A673 (cell line): ENCODE measurements around the gene PTGES3. TPM values are rescaled to one million over a fixed set of nuclear protein-coding genes. Genes with fewer than 3 reads are reported as not detected.

ENCODE experiments used
- BruUV-seq: library from RNA; stranded (reverse); fragments of 400-500 nt; replicated peaks from 2 replicates; lab custom pipeline; 2021; lab: Mats Ljungman, UMichigan
- CTCF ChIA-PET: fragments of 300-600 bp; sonication (Branson Sonifier 250); formaldehyde crosslinking; loops from one replicate; lab custom pipeline; 2022; ENCODE audit warnings: antibody characterized with exemption; lab: Charles Lee
- POLR2A ChIA-PET: fragments of 300-600 bp; sonication (Branson Sonifier 250); formaldehyde crosslinking; loops from one replicate; lab custom pipeline; 2022; ENCODE audit warnings: antibody characterized with exemption; ENCODE audit not compliant: low non-redundant PET; lab: Charles Lee
- DNase-seq: peaks from one replicate; pipeline ENCODE4 v3.0.0-alpha.2; 2015; ENCODE audit warnings: low spot score
- H3K27ac ChIP-seq: fragments of 200-600 bp; sonication (generic); 2 replicates; pipeline ENCODE4 v1.5.1; 2016; ENCODE audit warnings: mixed run types, low read depth, mild to moderate bottlenecking, mixed read lengths, antibody characterized with exemption, low read length; ENCODE audit not compliant: poor library complexity, severe bottlenecking
- H3K27me3 ChIP-seq: fragments of 200-600 bp; sonication (generic); replicated peaks from 2 replicates; pipeline ENCODE4 v1.6.1; 2017; ENCODE audit warnings: mixed run types, low read depth, mild to moderate bottlenecking, mixed read lengths, antibody characterized with exemption, low read length; ENCODE audit not compliant: insufficient read depth, poor library complexity
- H3K36me3 ChIP-seq: fragments of 200-600 bp; sonication (generic); 2 replicates; pipeline ENCODE4 v1.6.1; 2016; ENCODE audit warnings: mixed run types, mild to moderate bottlenecking, mixed read lengths, antibody characterized with exemption, low read length; ENCODE audit not compliant: insufficient read depth, poor library complexity, severe bottlenecking
- H3K4me1 ChIP-seq: fragments of 200-600 bp; sonication (generic); 2 replicates; pipeline ENCODE4 v1.6.1; 2017; ENCODE audit warnings: mixed run types, mild to moderate bottlenecking, mixed read lengths, antibody characterized with exemption, low read length; ENCODE audit not compliant: insufficient read depth, poor library complexity, severe bottlenecking
- H3K4me3 ChIP-seq: fragments of 200-600 bp; sonication (generic); 2 replicates; pipeline ENCODE4 v1.5.1; 2016; ENCODE audit warnings: low read depth, mixed run types, mild to moderate bottlenecking, mixed read lengths, low read length; ENCODE audit not compliant: poor library complexity, severe bottlenecking
- H3K9me3 ChIP-seq: fragments of 200-600 bp; sonication (generic); 2 replicates; pipeline ENCODE4 v1.6.1; 2016; ENCODE audit warnings: mixed run types, low read depth, mild to moderate bottlenecking, mixed read lengths, antibody characterized with exemption, low read length; ENCODE audit not compliant: poor library complexity, severe bottlenecking
- CTCF ChIP-seq: fragments of 300-800, 200-600 bp; sonication (generic); conservative IDR thresholded peaks from 2 replicates; pipeline ENCODE4 v1.5.1; 2017; ENCODE audit warnings: low read depth, mild to moderate bottlenecking, antibody characterized with exemption, low read length, moderate library complexity, mixed read lengths
- EZH2 ChIP-seq: fragments of 200-600 bp; sonication (generic); IDR thresholded peaks from 2 replicates; pipeline ENCODE4 v1.6.1; 2017; ENCODE audit warnings: borderline replicate concordance, low read depth, mild to moderate bottlenecking, mixed read lengths, antibody characterized with exemption, low read length; ENCODE audit not compliant: poor library complexity, severe bottlenecking
- intact Hi-C: fragments of 100-400 bp; cut with micrococcal nuclease; formaldehyde crosslinking; loops from one replicate; pipeline ENCODE4 v1.10.0; 2022; ENCODE audit not compliant: unreplicated experiment
- total RNA-seq: library from RNA; stranded (reverse); gene quantifications from 2 replicates; pipeline ENCODE4 v1.2.3, GENCODE V29; 2021

Gene PTGES3
- total RNA-seq, 1 experiment from 2014 or later: 450 TPM

GRCh38 chr12:56716933-56717880, 29.1 kb upstream of the PTGES3 start:
- POLR2A ChIA-PET: no interaction called here

GRCh38 chr12:56716458-56716857, 28.4 kb upstream of the PTGES3 start:
- Histone ChIP-seq H3K4me3 (no peak overlapping the region), H3K27me3 (no peaks in the 10 kb centered on the region), H3K27ac (peak overlapping the region; percentile 89), H3K9me3 (no peaks in the 10 kb centered on the region), H3K36me3 (peaks cover 83% of the 10 kb centered on the region), H3K4me1 (peaks cover 53% of the 10 kb centered on the region)
- ChIA-PET CTCF (no interaction called here), POLR2A (no interaction called here)
- intact Hi-C loops: no loop called here
- no TSS peak for BruUV-seq
- DNase-seq: no peak
- no peak for TF ChIP-seq CTCF
- TF ChIP-seq EZH2: no peak

More at GRCh38 chr12:56716933-56717880, 29.1 kb upstream of the PTGES3 start:
- Histone ChIP-seq H3K4me3 (no peak overlapping the region), H3K27ac (peak overlapping the region; percentile 89), H3K27me3 (no peaks in the 10 kb centered on the region), H3K9me3 (no peaks in the 10 kb centered on the region), H3K4me1 (peaks cover 60% of the 10 kb centered on the region), H3K36me3 (peaks cover 83% of the 10 kb centered on the region)
- CTCF ChIA-PET: interaction anchor here (0.7 kb wide), 1 partner anchor 13 kb away, joined by 4 read pairs; no protein-coding TSS in a partner anchor
- DNase-seq: no peak
- intact Hi-C loops: no loop called here
- no TSS peak for BruUV-seq
- no peak for TF ChIP-seq CTCF
- no peak for TF ChIP-seq EZH2

- intact Hi-C loops: no loop called here
These were observed 27.7 kb upstream of the PTGES3 start for GRCh38 chr12:56715798-56716197.

More at GRCh38 chr12:56715798-56716197, 27.7 kb upstream of the PTGES3 start:
- TF ChIP-seq CTCF (no peak), EZH2 (no peak)
- peaks cover 46% of the 10 kb centered on the region for H3K4me1 ChIP-seq
- H3K4me3 ChIP-seq: no peak overlapping the region
- no peak for DNase-seq
- H3K27me3 ChIP-seq: no peaks in the 10 kb centered on the region
- H3K9me3 ChIP-seq: no peaks in the 10 kb centered on the region
- H3K27ac ChIP-seq: peak overlapping the region; percentile 89
- no TSS peak for BruUV-seq
- ChIA-PET POLR2A (no interaction called here), CTCF (no interaction called here)
- peaks cover 81% of the 10 kb centered on the region for H3K36me3 ChIP-seq
